H9 (cell line): ENCODE results near the gene TTN. TPM values are rescaled to one million over a fixed set of nuclear protein-coding genes. Genes with fewer than 3 reads are reported as not detected.
"Not testable (repeated sequence)": the region's sequence is repeated elsewhere in the genome, so short reads cannot be mapped to it uniquely, and the experiment has no call there.

Source experiments
- DNase-seq: peaks from one replicate; pipeline ENCODE4 v3.0.0-alpha.2; 2017
- H2AFZ ChIP-seq: one replicate; pipeline ENCODE4 v1.6.1; 2013; ENCODE audit warnings: mild to moderate bottlenecking, low read length, control low read depth, moderate library complexity
- H2AK5ac ChIP-seq: 2 replicates; pipeline ENCODE4 v1.6.1; 2013; ENCODE audit warnings: low read length, control low read depth, mixed read lengths; ENCODE audit not compliant: insufficient read length
- H2BK120ac ChIP-seq: one replicate; pipeline ENCODE4 v1.6.1; 2013; ENCODE audit warnings: low read depth, mild to moderate bottlenecking, low read length, control low read depth, inconsistent platforms; ENCODE audit not compliant: poor library complexity, severe bottlenecking
- H2BK12ac ChIP-seq: 2 replicates; pipeline ENCODE4 v1.6.1; 2013; ENCODE audit warnings: low read length, control low read depth, mixed read lengths, low read depth; ENCODE audit not compliant: insufficient read length
- H2BK15ac ChIP-seq: 2 replicates; pipeline ENCODE4 v1.6.1; 2013; ENCODE audit warnings: low read depth, low read length, control low read depth
- H2BK20ac ChIP-seq: one replicate; pipeline ENCODE4 v1.6.1; 2013; ENCODE audit warnings: low read depth, mild to moderate bottlenecking, low read length, control low read depth, inconsistent platforms; ENCODE audit not compliant: poor library complexity, severe bottlenecking
- H2BK5ac ChIP-seq: 2 replicates; pipeline ENCODE4 v1.6.1; 2013; ENCODE audit warnings: low read length, control low read depth, mixed read lengths; ENCODE audit not compliant: insufficient read length
- H3K14ac ChIP-seq: 2 replicates; pipeline ENCODE4 v1.6.1; 2013; ENCODE audit warnings: low read length, control low read depth; ENCODE audit not compliant: insufficient read depth
- H3K18ac ChIP-seq: 2 replicates; pipeline ENCODE4 v1.6.1; 2013; ENCODE audit warnings: low read depth, mild to moderate bottlenecking, mixed read lengths, low read length, control low read depth; ENCODE audit not compliant: insufficient read length
- H3K23ac ChIP-seq: 2 replicates; pipeline ENCODE4 v1.6.1; 2013; ENCODE audit warnings: low read length, control low read depth, mixed read lengths, low read depth; ENCODE audit not compliant: insufficient read length
- H3K23me2 ChIP-seq: 2 replicates; pipeline ENCODE4 v1.6.1; 2013; ENCODE audit warnings: low read depth, mild to moderate bottlenecking, mixed read lengths, low read length, control low read depth; ENCODE audit not compliant: insufficient read length, poor library complexity, severe bottlenecking
- H3K27ac ChIP-seq: 2 replicates; pipeline ENCODE4 v1.5.1; 2013; ENCODE audit warnings: low read length, control low read depth, mixed read lengths, low read depth; ENCODE audit not compliant: insufficient read length
- H3K27me3 ChIP-seq: 2 replicates; pipeline ENCODE4 v1.6.1; 2013; ENCODE audit warnings: low read length, control low read depth, inconsistent platforms; ENCODE audit not compliant: insufficient read depth
- H3K4ac ChIP-seq: 2 replicates; pipeline ENCODE4 v1.6.1; 2013; ENCODE audit warnings: low read depth, mild to moderate bottlenecking, control low read depth, inconsistent platforms, low read length, moderate library complexity
- H3K4me1 ChIP-seq: 2 replicates; pipeline ENCODE4 v1.6.1; 2013; ENCODE audit warnings: low read length, control low read depth, inconsistent platforms; ENCODE audit not compliant: insufficient read depth
- H3K4me2 ChIP-seq: 2 replicates; pipeline ENCODE4 v1.6.1; 2013; ENCODE audit warnings: low read length, control low read depth, mixed read lengths; ENCODE audit not compliant: insufficient read length, insufficient read depth
- H3K56ac ChIP-seq: 2 replicates; pipeline ENCODE4 v1.6.1; 2013; ENCODE audit warnings: low read depth, mild to moderate bottlenecking, mixed read lengths, low read length, control low read depth; ENCODE audit not compliant: insufficient read length
- H3K79me1 ChIP-seq: 2 replicates; pipeline ENCODE4 v1.6.1; 2013; ENCODE audit warnings: low read depth, mild to moderate bottlenecking, moderate library complexity, low read length, control low read depth, inconsistent platforms; ENCODE audit not compliant: insufficient read depth, poor library complexity, severe bottlenecking
- H3K79me2 ChIP-seq: 2 replicates; pipeline ENCODE4 v1.6.1; 2013; ENCODE audit warnings: low read length, control low read depth, inconsistent platforms; ENCODE audit not compliant: insufficient read depth
- H3K9ac ChIP-seq: 2 replicates; pipeline ENCODE4 v1.6.1; 2013; ENCODE audit warnings: low read length, control low read depth, mixed read lengths; ENCODE audit not compliant: insufficient read length; ENCODE audit errors: extremely low read depth
- H3K9me3 ChIP-seq: one replicate; pipeline ENCODE4 v1.6.1; 2013; ENCODE audit warnings: low read depth, low read length, inconsistent platforms; ENCODE audit not compliant: control insufficient read depth
- H3T11ph ChIP-seq: one replicate; pipeline ENCODE4 v1.6.1; 2013; ENCODE audit warnings: mild to moderate bottlenecking, low read length, control low read depth, inconsistent platforms
- H4K20me1 ChIP-seq: one replicate; pipeline ENCODE4 v1.6.1; 2013; ENCODE audit not compliant: control insufficient read depth, insufficient read length, insufficient read depth
- H4K5ac ChIP-seq: 2 replicates; pipeline ENCODE4 v1.6.1; 2013; ENCODE audit warnings: low read depth, mild to moderate bottlenecking, mixed read lengths, low read length, control low read depth; ENCODE audit not compliant: insufficient read length
- H4K8ac ChIP-seq: replicated peaks from 2 replicates; pipeline ENCODE4 v1.6.1; 2013; ENCODE audit warnings: low read length, control low read depth, mixed read lengths, low read depth; ENCODE audit not compliant: insufficient read length
- H4K91ac ChIP-seq: 2 replicates; pipeline ENCODE4 v1.6.1; 2013; ENCODE audit warnings: low read depth, mild to moderate bottlenecking, moderate library complexity, mixed read lengths, low read length, control low read depth; ENCODE audit not compliant: insufficient read length
- H3K27ac Mint-ChIP-seq, 3 experiments: 2 replicates in 2 of 3; 3 replicates in 1 of 3; pipeline ENCODE4 v1.8.0; 2020 to 2021; ENCODE audit warnings: mixed read lengths in 3 of 3, mild to moderate bottlenecking in 1 of 3, moderate library complexity in 1 of 3
- H3K27me3 Mint-ChIP-seq: 2 replicates; pipeline ENCODE4 v1.8.0; 2021; ENCODE audit warnings: low read depth, mild to moderate bottlenecking, moderate library complexity, mixed read lengths
- H3K36me3 Mint-ChIP-seq, 3 experiments: 2 replicates in 2 of 3; 3 replicates in 1 of 3; pipeline ENCODE4 v1.8.0; 2020 to 2021; ENCODE audit warnings: low read depth in 3 of 3, mixed read lengths in 3 of 3; ENCODE audit not compliant: insufficient read depth in 1 of 3
- H3K4me1 Mint-ChIP-seq, 2 experiments: 2 replicates each; pipeline ENCODE4 v1.8.0; 2020; ENCODE audit warnings: mixed read lengths in 2 of 2
- H3K4me3 Mint-ChIP-seq, 2 experiments: 2 replicates in 1 of 2; 3 replicates in 1 of 2; pipeline ENCODE4 v1.8.0; 2020 to 2021; ENCODE audit warnings: mild to moderate bottlenecking in 2 of 2, mixed read lengths in 2 of 2, moderate library complexity in 1 of 2
- H3K9me3 Mint-ChIP-seq, 2 experiments: 2 replicates in 1 of 2; 3 replicates in 1 of 2; pipeline ENCODE4 v1.8.0; 2020; ENCODE audit warnings: mild to moderate bottlenecking in 2 of 2, mixed read lengths in 2 of 2, moderate library complexity in 1 of 2
- CTCF ChIP-seq: fragments of 200-600 bp; sonication (generic); conservative IDR thresholded peaks from 3 replicates; pipeline ENCODE4 v1.8.0; 2021; ENCODE audit warnings: antibody characterized with exemption, mild to moderate bottlenecking
- WGBS: extraction: QIAGEN DNeasy Blood & Tissue Kit; methylation state at CpG from one replicate; pipeline ENCODE4 v1.1.7; 2013; ENCODE audit warnings: missing lambda C conversion rate, low lambda C conversion rate, mixed read lengths; ENCODE audit not compliant: insufficient read length; ENCODE audit errors: extremely low coverage; 5-methylcytosine and 5-hydroxymethylcytosine counted together
- total RNA-seq: library from RNA; stranded (reverse); gene quantifications from 2 replicates; pipeline ENCODE4 v1.2.1, GENCODE V29; 2021

TTN gene
- total RNA-seq, 1 experiment from 2014 or later, result 0.70 TPM

- H3K4me2 ChIP-seq, result no peak overlapping the region
- no peak overlapping the region for H3K4me3 Mint-ChIP-seq
- no peak overlapping the region for H3K56ac ChIP-seq
- no peak overlapping the region for H4K91ac ChIP-seq
- H3K27me3 ChIP-seq, result no peaks in the 10 kb centered on the region
- H3K18ac ChIP-seq, result no peak overlapping the region
- H3K4me1 Mint-ChIP-seq, result no peaks in the 10 kb centered on the region
- no peak overlapping the region for H3K9ac ChIP-seq
- no peaks in the 10 kb centered on the region for H3K36me3 Mint-ChIP-seq
- H2BK12ac ChIP-seq, result no peak overlapping the region
- H3K27ac ChIP-seq, result no peak overlapping the region
- no peaks in the 10 kb centered on the region for H3K23me2 ChIP-seq
- no peaks in the 10 kb centered on the region for H3K9me3 ChIP-seq
- H3K23ac ChIP-seq, result no peak overlapping the region
- no peak overlapping the region for H3K27ac Mint-ChIP-seq
- H3K79me1 ChIP-seq, result no peaks in the 10 kb centered on the region
- H2BK15ac ChIP-seq, result no peak overlapping the region
- H3K14ac ChIP-seq, result no peak overlapping the region
- no peak overlapping the region for H2BK20ac ChIP-seq
- no peaks in the 10 kb centered on the region for H3K27me3 Mint-ChIP-seq
- no peak overlapping the region for H4K8ac ChIP-seq
- DNase-seq, result no peak
- H3K4ac ChIP-seq, result no peak overlapping the region
- no peak overlapping the region for H4K5ac ChIP-seq
- H3K79me2 ChIP-seq, result no peaks in the 10 kb centered on the region
- no peak for TF ChIP-seq CTCF
- no peak overlapping the region for H2BK5ac ChIP-seq
- no peaks in the 10 kb centered on the region for H3K4me1 ChIP-seq
- no peaks in the 10 kb centered on the region for H4K20me1 ChIP-seq
- H2AFZ ChIP-seq, result no peak overlapping the region
- H3T11ph ChIP-seq, result no peak overlapping the region
- no peak overlapping the region for H2BK120ac ChIP-seq
- H3K9me3 Mint-ChIP-seq, result no peaks in the 10 kb centered on the region
- H2AK5ac ChIP-seq, result no peak overlapping the region
Measured at GRCh38 chr2:178666458-178666857, 140.8 kb downstream of the TTN start.

- H3K23ac ChIP-seq, DNase-seq, H3K23me2 ChIP-seq, H3K9me3 ChIP-seq, H3K18ac ChIP-seq, H3T11ph ChIP-seq, H3K4me1 Mint-ChIP-seq, H3K79me1 ChIP-seq, H3K4me1 ChIP-seq, H4K20me1 ChIP-seq, H3K27me3 ChIP-seq, H4K5ac ChIP-seq, H2BK15ac ChIP-seq, H3K27ac Mint-ChIP-seq, H3K4me2 ChIP-seq, H2BK20ac ChIP-seq, H2AFZ ChIP-seq, H4K91ac ChIP-seq, H3K14ac ChIP-seq, H3K36me3 Mint-ChIP-seq, H3K9ac ChIP-seq, H4K8ac ChIP-seq, H3K27me3 Mint-ChIP-seq, H3K9me3 Mint-ChIP-seq, H3K4ac ChIP-seq, H3K56ac ChIP-seq, H3K27ac ChIP-seq, H2AK5ac ChIP-seq, H2BK12ac ChIP-seq, H2BK120ac ChIP-seq, H3K4me3 Mint-ChIP-seq, H3K79me2 ChIP-seq, H2BK5ac ChIP-seq: not testable (repeated sequence)
- no CpG with 5 or more reads among the region's 8 CpGs for WGBS
Measured at GRCh38 chr2:178658480-178658879, 148.7 kb downstream of the TTN start.
